Fibroblast of the aortic adventitia (primary cell): Measurements from ENCODE around the gene FKBP1A. TPM values are rescaled to one million over a fixed set of nuclear protein-coding genes. Genes with fewer than 3 reads are reported as not detected.

Experiments used
- DNase-seq: peaks from one replicate; pipeline ENCODE4 v3.0.0-alpha.2; 2010; ENCODE audit warnings: low read depth
- H3K4me3 ChIP-seq: 2 replicates; pipeline ENCODE4 v1.5.1; 2011; ENCODE audit warnings: low read depth, mild to moderate bottlenecking, control low read depth, low read length, moderate library complexity
- total RNA-seq: library from RNA; depleted of rRNA; stranded (reverse); fragments of >200 nt; gene quantifications from 2 replicates; pipeline ENCODE4 v1.2.3, GENCODE V29; 2012; ENCODE audit warnings: low replicate concordance
- TF ChIP-seq, protein P1 (sequence below): IDR thresholded peaks from 2 replicates; pipeline ENCODE4 v1.5.1; 2011; ENCODE audit warnings: mild to moderate bottlenecking, low read length, control low read depth, inconsistent platforms; ENCODE audit not compliant: insufficient read depth

The FKBP1A gene
- total RNA-seq, 1 donor: 200 TPM

DNA sequence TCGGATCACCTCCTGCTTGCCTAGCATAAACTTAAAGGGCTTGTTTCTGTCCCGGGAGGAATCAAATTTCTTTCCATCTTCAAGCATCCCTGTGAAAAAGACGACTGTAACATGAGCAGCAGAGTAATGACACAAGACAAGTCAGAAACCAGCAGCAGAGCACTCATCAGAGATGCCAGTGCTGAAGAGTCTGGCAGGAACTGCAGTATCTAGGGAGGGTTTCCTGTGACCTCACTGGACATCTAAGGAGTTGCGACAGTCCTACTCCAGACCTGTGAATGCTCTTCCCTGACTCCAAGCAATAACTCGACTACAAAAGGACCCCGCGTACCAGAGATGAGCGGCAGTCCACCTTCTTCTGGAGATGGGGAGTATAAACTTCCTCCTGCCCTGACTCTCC lies 17.3 kb downstream of the FKBP1A start:
- no peak overlapping the region for H3K4me3 ChIP-seq
- peak; percentile 67 for DNase-seq
- TF ChIP-seq, protein P1, sequence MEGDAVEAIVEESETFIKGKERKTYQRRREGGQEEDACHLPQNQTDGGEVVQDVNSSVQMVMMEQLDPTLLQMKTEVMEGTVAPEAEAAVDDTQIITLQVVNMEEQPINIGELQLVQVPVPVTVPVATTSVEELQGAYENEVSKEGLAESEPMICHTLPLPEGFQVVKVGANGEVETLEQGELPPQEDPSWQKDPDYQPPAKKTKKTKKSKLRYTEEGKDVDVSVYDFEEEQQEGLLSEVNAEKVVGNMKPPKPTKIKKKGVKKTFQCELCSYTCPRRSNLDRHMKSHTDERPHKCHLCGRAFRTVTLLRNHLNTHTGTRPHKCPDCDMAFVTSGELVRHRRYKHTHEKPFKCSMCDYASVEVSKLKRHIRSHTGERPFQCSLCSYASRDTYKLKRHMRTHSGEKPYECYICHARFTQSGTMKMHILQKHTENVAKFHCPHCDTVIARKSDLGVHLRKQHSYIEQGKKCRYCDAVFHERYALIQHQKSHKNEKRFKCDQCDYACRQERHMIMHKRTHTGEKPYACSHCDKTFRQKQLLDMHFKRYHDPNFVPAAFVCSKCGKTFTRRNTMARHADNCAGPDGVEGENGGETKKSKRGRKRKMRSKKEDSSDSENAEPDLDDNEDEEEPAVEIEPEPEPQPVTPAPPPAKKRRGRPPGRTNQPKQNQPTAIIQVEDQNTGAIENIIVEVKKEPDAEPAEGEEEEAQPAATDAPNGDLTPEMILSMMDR: no peak

DNA sequence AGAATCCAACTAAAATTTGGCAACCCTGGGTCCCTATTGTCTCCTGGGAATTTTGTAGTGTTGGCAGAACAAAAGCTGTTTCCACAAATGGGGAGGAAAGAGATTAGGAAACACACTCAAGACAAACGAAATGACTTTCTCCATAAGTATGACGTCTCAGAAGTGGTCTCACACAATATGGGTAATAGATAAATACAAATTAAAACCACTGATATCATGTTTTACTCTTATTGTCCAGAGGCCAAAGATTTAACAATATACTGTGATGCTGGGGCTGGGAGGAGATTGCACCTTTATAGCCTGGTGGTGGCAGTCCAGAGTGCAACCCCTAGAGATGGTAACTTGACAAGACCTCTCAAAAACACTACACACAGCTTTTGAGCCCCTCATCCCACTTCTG lies 18.6 kb downstream of the FKBP1A start:
- H3K4me3 ChIP-seq: no peak overlapping the region
- TF ChIP-seq, protein P1: peak; percentile 42
- peak; percentile 91 for DNase-seq

DNA sequence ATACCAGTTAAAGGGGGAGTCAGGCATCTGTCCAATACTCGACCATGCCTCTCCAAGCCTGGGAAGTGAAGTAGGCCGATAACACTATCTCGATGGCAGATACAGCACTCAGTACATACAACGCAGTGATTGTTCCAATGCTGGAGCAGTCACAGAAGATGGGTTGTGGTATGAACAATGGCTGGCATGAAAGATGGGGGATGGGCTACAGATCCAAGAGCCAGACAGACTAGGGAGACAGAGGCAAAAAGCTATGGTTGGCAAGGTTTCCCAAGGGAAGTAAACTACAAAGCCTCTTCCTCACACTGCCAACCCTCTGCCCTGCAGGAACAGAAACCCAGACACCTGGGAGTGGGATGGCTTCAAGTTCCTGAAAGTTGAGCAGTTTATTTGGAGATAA lies 19.2 kb downstream of the FKBP1A start:
- TF ChIP-seq, protein P1: no peak
- H3K4me3 ChIP-seq: no peak overlapping the region
- DNase-seq: no peak

DNA sequence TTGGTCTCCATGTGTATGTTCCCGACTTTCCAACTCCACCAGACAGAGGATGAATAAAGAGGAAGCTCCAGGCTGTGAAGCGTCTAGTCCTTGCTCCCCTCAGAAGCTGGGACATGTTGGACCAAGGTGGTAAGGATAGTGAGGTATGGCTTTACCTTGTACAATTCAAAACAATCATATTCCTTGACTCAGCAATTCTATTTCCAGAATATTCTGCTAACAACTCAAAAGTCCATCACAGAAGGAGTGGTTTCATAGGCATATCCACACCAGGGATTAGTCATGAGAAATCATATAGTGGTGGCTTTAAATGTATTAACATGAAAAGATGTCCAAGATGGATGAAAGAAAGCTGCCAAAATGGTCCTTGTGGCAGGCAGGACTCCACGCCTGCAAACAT lies 19.8 kb downstream of the FKBP1A start:
- no peak overlapping the region for H3K4me3 ChIP-seq
- TF ChIP-seq, protein P1: no peak
- no peak for DNase-seq

DNA sequence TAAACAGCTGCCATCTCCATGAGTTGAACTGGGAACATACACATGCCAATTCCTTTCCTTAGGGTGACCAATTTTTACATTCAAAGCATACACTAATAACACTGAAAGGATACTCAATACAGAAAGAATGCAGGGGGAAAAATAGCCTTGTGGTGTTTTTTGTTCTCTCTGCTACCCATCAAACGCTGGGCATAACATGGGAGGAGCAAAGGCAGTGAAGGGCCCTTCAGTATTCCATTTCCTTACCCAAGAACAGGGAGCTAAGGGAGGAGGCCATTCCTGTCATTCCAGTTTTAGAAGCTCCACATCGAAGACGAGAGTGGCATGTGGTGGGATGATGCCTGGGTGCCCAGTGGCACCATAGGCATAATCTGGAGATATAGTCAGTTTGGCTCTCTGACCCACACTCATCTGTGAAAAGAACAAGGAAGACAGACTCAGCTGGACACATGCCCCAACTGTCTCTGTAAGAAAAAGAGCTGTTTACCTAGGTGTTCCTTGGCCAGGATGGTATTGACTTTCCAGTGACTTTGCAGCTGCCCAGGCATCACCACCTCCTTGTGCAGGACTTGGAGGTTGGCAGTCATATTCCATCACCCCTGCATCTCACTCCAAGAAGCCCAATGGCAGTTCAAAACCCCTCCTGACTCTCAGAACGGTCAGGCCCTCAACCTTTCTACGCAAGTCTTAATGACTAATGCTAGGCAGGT lies 20.9 kb downstream of the FKBP1A start:
- DNase-seq: no peak
- no peak overlapping the region for H3K4me3 ChIP-seq
- TF ChIP-seq, protein P1: no peak

DNA sequence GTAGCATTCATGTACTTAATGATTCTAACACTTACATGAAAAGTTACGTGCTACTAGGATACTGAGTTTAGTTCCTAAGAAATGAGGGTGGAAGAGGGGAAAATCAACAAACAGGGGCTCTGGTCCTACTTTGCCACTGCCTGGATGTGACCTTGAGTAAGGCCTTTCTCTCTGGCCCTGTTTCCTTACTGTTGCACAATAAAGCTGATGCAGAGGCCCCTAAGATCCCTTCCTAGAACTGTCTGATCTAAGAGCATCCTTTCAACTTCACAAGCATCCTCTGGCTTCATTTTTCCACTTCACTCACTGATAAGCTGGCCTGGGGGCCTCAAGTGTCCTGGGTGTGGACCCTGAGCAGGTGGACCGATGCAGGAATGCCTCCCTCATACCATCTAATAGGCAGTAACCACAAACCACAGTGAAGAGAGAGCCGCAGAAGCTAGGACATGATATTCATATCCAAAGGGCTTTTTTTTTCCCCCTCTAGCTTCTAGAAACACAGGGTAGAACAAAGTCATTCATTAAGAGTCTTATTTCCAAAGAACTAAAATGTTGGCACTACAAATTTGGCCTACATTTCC lies 21.6 kb downstream of the FKBP1A start:
- H3K4me3 ChIP-seq: no peak overlapping the region
- DNase-seq: no peak
- TF ChIP-seq, protein P1: no peak
